HUDEP-2 (cell line): ENCODE data around the gene C1QA.
"Not testable (repeated sequence)": the region's sequence is repeated elsewhere in the genome, so short reads cannot be mapped to it uniquely, and the experiment has no call there.

Experiments used
- DNase-seq, 76 experiments: peaks; one replicate each; lab custom pipeline; 2025; ENCODE audit not compliant: unreplicated experiment in 76 of 76; lab: John Stamatoyannopoulos, UW

Gene C1QA

GRCh38 chr1:22668840-22669239, 32.4 kb downstream of the C1QA start:
- not testable (repeated sequence) for DNase-seq

- DNase-seq: no peak
Observed at GRCh38 chr1:22670352-22670975, 34.0 kb downstream of the C1QA start.

GRCh38 chr1:22671999-22672398, 35.6 kb downstream of the C1QA start:
- no peak for DNase-seq

GRCh38 chr1:22673486-22674409, 37.3 kb downstream of the C1QA start:
- peak in 20 of 76 experiments; percentile 1 to 35 (median 10) for DNase-seq

GRCh38 chr1:22674410-22674749, 38.0 kb downstream of the C1QA start:
- DNase-seq: no peak

- DNase-seq: not testable (repeated sequence)
Observed at GRCh38 chr1:22676151-22676550, 39.7 kb downstream of the C1QA start.

GRCh38 chr1:22676916-22677583, 40.6 kb downstream of the C1QA start:
- DNase-seq: no peak

GRCh38 chr1:22677931-22678896, 41.8 kb downstream of the C1QA start:
- DNase-seq: no peak

GRCh38 chr1:22680726-22681125, 44.3 kb downstream of the C1QA start:
- no peak for DNase-seq

GRCh38 chr1:22681556-22682276, 45.3 kb downstream of the C1QA start:
- DNase-seq: no peak

- DNase-seq: no peak
Observed at GRCh38 chr1:22683547-22683946, 47.1 kb downstream of the C1QA start.

- DNase-seq: no peak
Observed at GRCh38 chr1:22685591-22686059, 49.2 kb downstream of the C1QA start.

GRCh38 chr1:22687191-22687590, 50.8 kb downstream of the C1QA start:
- no peak for DNase-seq

GRCh38 chr1:22688466-22688865, 52.0 kb downstream of the C1QA start:
- no peak for DNase-seq
